GM18507 (cell line): Measurements from ENCODE around the gene CHKA.
A peak's percentile ranks its signal among the peaks of the same experiment; 100 is the strongest.

Source experiments
- DNase-seq: peaks from one replicate; pipeline ENCODE4 v3.0.0; 2011; ENCODE audit warnings: low read depth; ENCODE audit not compliant: insufficient read length; ENCODE audit errors: extremely low spot score
- FAIRE-seq: peaks from 2 replicates; lab custom pipeline; 2011; peaks lifted over from hg19 to GRCh38; lab: Jason Lieb, UNC

CHKA gene

DNA sequence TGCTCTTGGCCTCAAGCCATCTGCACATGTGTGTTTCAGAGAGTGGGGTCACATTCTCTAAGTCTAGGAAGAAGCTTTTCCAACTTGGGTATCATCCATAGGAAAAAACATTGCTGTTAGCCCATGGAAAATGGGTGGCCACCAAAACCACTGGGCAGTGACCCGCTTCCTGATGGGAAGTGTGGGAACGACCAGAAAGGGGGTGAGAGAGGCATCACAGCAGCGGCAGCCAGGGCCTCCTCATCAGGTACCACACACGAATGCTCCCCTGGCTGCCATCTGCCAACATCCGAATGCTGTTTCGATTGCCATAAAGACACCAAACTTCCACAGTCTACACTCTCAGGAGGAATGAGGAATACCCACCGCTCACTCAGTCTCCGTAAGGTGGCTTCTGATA lies 40.3 kb downstream of the CHKA start:
- FAIRE-seq (no peak), DNase-seq (no peak)

DNA sequence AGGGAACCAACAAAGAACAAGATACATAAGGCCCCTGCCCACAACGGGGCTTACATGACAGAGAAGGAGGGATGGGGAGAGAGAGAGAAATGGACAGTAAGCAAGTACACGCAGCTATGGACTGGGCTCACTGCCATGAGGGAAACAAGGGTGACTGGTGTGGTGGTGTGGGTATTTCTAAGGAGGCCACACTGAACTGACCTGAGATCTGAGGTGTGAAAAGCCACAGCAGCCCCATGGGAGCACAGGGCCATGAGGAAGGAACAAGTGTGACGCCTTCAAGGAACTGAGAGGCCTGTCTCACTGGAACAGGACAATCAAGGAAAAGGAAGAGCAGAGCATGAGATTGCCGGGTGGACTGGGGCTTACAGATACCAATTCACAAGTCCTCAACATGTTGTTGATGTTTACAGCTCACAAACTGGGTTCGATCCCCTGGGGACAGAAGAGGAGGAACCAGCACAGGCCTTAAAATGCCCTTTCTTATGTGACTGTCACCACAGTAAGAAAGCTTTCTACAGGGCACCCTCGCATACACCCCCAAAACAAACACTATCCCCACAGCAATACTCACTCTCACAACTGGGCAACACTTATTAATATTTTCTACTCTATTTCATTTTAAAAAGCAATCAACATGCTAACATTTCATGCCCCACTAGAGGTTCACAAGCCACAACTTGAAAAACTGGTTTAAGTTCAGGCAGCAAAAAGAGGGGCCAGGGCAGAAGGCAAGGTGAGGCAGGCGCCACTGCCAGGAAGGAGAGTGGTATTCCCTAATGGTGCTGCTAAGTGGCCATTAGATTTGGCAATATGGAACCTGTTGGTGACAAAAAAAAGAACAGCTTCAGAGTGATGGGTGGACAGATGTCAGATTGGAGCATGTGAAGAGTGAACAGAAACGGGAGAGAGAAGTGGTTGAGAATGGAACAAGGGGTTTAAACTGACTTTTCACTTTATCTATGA lies 43.3 kb downstream of the CHKA start:
- FAIRE-seq (peak; percentile 80), DNase-seq (peak; percentile 64)

DNA sequence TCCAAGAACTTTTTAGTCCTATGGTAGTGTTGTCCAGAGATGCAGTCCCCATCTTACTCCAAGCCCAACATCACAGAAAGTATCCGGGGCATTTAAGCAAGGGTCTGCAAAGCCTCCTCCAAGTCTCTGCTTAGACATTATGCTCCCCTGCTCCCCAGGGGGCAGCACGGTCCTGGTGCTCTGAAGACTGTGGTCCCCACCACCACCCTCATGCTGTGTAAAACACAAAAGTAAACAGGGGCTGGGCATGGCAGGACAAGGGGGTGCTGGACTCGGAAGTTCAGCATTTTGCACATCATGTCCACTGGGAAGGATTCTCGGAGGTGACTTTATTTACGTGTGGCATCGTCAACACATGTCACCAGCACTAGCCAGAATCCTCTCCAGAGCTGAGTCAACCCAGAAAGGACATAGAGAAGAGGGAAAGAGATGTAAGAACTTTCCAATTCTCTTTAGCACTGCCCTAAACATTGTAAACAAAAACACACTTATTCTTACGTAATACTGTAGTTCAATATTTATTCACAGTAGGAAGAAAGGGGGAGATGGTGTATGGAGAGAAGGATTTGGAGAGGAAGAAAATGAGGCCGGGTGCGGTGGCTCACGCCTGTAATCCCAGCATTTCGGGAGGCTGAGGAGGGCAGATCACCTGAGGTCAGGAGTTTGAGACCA lies 44.7 kb downstream of the CHKA start:
- DNase-seq, result no peak
- no peak for FAIRE-seq

DNA sequence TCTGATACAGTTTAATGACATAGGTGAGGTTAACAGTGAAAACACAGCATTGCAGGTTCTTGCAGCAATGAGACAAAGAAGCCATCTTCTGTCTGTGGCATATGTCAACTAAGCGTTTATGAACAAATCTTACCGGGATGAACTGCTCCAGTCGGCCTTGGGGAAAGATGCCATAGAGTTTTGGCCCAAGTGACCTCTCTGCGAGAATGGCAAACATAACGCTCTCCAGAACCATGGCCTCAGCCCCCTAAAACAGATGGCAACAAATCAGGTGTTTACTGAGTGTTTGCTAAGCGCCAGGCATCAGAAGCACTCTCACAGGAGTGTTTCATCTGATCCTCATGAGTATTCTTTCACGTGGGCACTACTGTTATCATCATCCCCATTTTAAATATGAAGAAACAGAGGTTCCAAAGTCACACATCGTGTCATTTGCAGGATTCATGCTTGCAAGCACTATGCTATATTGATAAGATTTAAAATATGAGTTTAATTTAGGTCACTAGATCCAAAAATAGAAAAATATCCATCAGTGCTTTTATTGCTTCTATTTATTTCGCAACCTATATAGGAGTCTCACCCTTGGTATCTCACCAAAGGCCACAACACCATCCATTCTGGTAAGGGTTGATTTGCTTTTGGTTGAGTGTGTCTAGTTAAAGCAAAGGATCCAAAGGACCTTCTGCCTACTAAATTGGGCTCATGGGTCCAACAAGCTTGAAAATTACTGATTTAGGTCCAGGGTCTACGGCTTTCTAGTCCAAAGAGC lies 46.4 kb downstream of the CHKA start:
- FAIRE-seq (no peak), DNase-seq (no peak)

DNA sequence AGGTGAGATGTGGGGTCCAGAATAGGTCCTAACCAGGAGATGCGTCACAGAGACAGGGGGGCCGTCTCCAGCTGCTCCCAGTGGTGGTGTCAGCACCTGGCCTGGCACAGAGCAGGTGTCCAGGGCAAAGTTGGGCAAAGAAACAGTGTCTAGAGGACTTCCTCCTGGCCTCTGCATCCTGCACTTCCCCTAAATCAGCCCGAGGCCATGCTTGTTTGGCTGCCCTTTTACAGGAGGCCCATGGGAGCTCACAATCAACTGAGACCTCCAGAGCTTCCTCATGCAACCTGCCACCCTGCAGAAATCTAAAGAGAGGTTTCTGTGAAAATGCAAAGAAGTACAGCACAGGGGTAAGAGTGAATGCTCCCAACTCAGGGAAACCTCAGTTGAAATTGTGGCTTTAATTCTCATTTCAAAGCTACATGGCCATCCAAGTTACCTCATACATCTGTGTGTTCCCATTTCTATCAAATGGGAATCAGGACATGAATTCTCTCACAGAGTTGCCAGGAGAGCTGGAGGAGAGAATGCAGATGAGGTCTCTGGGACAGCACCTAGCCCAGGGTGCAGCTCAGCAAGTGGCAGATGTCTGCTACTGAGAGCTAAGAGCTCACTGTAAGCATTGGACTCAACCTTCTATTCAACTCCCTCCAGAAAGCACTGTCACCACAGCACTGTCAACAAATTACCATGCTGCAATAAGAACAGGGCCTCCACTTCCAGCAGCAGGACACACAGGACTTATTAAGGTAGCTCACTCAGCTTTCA lies 49.7 kb downstream of the CHKA start:
- no peak for DNase-seq
- FAIRE-seq, result no peak

DNA sequence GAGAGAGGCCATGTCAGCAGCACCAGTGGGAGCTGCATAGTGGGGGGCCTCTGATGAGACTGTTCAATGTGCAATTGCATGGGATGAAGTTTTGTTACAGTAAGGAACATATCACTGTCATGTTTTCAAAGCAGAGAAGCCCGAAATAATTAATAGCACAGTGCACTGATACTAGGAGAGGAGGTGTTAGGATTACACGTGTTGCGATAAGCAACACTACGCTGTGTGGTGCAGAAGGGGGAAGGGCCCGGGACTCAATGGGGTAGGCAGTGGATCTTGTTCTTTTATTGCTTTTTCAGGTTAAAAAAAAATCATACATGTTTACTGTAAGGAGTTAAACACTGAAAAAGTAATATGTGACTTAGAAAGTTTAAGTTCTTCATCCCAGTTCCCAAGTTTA lies 53.2 kb downstream of the CHKA start:
- DNase-seq (no peak), FAIRE-seq (no peak)

DNA sequence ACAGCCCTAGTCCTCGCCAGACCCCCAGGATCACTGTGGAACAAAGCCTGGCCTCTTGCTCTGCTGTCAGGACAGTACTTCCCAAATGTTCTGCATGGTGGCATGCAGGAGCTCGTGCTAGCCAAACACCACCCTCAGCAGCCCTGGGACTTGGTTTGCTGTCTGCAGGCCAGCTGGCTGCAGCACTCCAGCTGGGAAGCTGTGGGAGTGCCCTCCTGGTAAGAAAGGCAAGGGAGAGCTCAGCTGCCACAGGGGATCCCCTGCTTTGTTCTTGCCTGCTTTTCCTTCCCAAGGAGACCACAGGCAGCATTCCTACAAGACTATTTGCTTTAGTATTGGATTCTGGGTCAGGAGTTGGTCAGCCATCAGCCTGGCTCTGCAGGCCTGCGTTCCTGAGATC lies 54.4 kb downstream of the CHKA start:
- no peak for FAIRE-seq
- DNase-seq, result no peak

DNA sequence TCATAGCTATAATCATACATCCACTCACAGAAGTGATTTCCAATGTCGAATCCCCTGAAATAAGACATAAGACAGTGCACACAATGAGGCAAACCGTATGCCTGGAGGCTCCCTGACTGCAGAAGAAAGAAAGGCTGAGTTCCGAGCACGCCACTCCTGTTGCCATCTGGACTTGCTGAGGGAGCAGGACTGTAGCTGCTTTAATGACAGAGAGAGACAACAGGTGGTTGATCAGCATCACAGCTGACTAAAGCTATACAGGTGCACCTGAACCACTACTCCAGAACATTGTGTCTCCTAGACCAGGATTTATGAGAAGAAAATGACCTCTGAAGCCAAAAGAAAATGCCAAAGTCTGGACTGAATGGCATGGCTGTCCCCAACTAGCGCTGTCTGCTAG lies 55.3 kb downstream of the CHKA start:
- FAIRE-seq (no peak), DNase-seq (no peak)

DNA sequence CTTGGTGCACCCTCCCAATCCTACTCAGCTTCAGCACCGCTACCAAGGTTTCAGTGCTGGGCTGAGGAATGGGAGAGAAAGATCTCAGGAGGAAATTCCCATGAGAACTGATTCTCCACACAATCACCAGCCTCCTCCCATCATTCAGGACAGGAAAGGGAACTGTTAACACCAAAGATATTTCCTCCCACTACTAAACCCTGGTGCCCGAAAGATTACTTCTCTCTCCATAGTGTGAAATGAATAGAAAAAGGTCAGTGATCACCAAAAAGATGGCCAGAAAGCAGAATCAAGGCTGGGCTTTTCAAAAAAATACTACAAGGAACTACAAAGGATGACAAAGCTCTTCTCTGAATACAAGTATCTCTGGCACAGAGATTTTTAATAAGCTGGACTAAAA lies 56.3 kb downstream of the CHKA start:
- FAIRE-seq, result no peak
- DNase-seq, result no peak

DNA sequence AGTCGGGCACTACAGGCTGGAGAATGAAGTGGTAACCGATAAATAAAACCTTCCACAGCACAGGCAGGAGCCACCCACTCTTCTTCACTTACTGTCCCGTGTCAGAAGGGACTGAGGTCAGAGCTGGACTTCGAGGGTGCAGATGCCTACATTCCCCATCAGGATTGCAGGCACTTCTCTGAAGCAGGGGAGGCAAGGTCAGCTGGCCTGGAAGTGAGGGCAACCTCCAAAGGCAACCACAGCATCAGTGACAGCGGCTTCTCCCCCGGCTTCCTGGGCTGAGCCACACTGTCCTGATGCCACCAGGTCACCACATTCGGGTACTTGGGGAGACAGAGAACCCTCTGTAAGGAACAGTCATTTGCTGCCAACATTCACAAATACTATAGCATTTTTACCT lies 59.7 kb downstream of the CHKA start:
- DNase-seq (no peak), FAIRE-seq (no peak)

DNA sequence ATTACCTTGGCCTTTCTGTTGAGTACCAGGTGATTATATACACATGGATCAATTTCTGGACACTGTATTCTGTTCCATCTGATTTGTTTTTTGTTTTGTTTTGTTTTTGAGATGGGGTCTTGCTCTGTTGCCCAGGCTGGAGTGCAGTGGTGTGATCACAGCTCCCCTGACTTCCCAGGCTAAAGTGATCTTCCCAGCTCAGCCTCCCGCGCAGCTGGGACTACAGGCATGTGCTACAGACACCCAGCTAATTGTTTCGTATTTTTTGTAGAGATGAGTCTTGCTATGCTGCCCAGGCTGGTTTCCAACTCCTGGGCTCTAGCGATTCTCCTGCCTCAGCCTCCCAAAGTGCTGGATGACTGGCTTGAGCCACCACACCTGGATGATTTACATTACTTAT lies 63.4 kb downstream of the CHKA start:
- DNase-seq, result no peak
- FAIRE-seq, result no peak

DNA sequence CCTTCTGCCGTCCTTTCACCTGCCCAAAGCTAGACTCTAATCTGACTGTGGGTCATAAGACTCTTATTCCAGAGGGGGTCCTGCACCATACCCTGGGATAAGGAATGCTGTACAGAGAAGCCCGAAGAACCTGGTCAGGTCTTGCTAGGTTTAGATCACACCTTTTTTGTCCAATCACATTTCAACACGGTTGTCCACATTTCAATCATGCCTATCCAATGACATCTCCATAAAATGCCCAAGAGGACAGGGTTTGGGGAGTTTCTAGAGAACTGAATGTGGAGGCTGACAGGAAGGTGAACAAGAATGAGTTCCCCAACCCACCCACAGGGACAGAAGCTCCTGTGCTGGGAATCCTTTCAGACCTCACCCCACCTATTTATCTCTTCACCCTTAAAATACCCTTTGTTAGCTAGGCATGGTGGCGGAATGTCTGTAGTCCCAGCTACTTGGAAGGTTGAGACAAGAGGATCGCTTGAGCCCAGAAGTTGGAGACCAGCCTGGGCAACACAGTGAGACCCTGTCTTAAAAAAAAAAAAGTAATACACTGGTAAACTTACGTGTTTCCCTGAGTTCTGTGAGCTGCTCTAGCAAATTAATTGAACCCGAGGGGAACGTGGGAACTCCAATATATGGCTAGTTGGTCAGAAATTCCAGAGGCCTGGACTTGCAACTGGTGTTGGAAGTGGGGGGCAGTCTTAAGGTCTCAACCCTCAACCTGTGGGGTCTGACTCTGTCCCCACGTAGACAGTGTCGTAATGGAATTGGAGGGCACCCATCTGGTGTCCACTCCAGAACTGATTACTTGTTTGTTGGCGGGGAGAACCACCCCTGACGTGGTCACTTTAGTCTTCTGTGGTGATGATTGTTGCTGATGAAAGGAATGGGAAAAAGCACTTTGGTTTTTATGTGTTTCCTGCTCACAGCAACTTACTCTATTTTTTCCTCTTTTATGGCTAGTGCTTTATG lies 64.6 kb downstream of the CHKA start:
- no peak for FAIRE-seq
- no peak for DNase-seq

DNA sequence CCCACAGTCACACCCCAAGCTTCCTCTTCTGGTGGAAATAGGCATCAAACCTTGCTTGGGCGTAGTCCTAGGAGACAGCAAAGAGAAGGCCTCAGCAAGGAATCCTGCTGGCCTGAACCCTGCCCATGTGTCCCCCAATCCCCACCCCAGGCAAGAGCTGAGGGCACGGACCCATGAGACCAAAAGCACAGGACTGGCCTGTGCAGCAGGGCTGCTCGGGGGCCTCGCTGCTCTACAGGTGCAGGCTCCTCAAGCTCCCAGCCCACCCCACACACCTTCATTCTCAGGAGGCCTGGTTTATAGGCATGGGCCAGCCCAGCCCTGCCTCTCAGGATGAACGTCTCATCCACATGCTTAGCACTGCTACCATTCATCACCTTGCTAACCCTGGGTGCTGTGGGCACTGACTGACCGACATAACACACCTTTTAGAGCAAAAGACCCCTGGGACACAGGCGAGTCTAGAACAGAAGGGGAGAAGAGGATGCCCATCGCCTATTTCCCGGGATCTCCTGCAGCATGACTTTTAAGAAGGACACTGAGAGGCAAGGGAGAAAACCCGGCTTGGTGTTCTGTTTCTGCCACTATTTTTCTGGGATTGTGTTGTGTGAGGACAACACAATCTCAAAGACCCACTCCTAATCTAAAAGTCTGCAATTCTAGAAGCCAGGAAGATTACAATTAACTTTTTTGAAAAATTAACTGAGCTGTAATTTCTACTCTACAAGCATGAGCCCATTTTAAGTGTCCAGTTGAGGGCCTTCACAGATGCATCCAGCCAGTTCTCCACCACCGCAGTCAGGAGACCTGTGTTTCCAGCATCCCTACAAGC lies 67.0 kb downstream of the CHKA start:
- no peak for DNase-seq
- FAIRE-seq, result no peak

DNA sequence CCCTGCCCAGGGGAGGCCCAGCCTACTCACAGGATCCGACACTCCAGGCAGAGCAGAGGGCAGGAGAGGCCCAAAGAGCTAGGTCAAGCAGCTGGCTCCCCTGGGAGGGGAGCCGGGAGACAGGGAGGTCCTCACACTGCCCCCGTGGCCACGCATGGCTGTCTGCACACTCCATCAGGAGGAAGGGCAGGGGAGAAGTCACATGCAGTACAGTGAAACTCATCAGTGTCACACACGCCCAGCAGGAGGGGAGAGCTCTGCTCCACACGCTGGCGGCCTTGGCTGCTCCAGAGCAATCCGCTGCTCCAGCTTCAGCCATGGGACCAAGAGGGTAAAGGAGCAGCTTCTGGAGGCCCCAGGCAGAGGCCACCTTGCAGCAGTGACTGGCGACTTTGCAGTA lies 68.1 kb downstream of the CHKA start:
- DNase-seq (no peak), FAIRE-seq (no peak)

DNA sequence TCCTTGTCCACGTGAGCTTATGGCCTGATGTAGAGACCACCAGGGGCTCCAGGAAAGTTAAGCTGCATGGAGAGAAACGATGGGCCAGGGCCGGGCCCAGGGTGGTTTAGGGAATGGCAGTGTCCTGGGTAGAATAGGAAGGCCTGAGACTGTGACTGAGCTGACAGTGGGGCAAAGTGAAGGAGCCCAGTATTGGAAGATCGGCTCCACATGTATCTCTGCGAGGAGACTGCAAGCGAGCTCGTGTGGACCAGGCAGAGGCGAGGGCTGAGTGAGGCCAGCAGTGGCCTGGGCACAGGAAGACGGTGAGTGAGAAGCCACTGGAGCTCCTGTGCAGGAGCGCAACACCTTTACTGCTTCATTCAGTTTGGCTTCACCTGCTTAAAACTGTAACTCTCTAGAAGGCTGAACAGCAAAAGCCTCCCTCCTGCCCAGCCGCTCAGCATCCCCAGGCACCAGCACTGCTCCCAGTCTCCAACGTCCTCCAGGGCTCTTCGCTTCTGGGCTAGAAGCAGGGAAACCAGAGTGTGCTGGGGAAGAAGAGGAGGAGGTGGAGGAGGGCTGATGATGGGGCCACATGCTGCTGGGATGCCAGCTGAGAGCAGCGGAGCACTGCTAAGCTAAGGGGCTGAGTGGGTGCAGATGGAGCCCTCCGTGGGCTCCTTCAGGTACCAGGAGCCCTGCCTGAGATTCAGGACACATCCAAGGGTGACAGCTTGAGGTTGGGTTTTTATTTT lies 68.9 kb downstream of the CHKA start:
- DNase-seq, result no peak
- FAIRE-seq, result no peak

DNA sequence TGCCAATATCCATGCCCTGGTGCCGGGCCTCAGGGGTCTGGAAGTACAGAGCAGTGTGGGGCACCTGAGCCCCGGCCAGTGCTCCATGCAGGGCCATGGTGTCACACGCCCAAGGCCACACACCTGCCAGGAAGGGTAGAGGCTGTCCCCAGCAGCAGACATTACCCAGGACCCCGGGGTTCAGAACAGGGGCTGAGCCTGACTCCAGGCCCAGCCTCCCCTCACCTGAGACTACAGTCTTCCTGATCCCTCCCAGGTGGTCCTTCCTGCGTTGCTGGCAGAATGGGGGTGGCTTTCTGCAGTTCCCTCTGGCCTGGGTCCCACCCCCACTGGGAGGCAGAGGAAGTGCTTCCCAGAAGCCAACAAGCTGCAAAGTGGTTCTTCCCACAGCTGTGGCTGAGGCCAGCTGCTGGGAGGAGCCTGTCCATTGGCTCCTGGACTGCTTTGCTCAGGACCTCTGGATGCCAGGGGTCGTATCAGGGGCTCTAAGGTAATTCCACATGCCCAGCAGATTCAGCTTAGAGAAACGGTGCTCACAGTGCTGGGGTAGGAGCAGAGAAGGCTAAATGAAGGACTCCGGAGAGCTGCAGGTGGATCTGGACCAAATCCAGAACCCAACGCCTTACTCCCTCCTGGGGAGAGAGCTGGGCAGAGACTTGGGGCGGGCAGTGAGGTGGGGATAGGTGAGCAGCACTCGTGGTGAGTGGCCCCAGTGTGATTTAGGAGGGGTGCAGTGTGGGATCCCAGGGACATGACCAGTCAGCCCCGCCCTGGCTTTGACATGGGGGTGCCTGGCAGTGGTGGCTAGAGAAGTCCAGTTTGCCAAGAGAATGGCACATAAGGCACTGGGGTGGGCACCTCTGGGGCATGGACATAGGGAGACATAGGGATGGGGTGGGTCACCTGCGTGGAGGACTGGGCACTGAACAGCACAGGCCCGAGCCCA lies 69.7 kb downstream of the CHKA start:
- DNase-seq (no peak), FAIRE-seq (no peak)
